Gastroesophageal sphincter (tissue), 3 donors: ENCODE results near the gene TUBA3C.

Source experiments
- EP300 ChIP-seq: sonication (generic); formaldehyde crosslinking; IDR thresholded peaks from one replicate; pipeline ENCODE4 v1.6.1; 2017; ENCODE audit warnings: antibody characterized with exemption, mild to moderate bottlenecking
- TF ChIP-seq, protein P1 (sequence below), 4 experiments: fragments of 200-600 bp in 2 of 4; fragments of 450-650 bp in 2 of 4; sonication (generic) in 1 of 4; IDR thresholded peaks; one replicate each; pipeline ENCODE4 v1.5.1; 2017 to 2019; ENCODE audit warnings: antibody characterized with exemption in 4 of 4, mild to moderate bottlenecking in 2 of 4, moderate library complexity in 2 of 4

DNA sequence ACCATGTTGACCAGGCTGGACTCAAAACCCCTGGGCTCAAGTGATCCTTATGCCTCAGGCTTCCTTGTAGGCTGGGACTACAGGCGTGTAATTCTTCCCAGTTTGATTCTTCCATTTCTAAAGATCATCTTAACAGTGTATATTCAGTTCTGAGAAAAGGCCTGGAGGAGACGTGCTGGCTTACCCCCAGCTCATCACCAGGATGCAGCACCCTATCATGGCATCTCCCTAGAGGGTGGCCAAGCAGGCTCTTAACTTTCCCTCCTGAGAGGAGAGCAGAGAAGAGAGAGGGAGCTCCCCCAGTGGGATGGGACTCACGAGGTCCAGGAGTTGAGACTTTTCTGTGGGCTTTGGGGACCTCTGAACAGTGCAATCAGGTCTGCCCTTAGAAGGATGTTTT lies 2.1 kb upstream of the TUBA3C start:
- TF ChIP-seq, protein P1, sequence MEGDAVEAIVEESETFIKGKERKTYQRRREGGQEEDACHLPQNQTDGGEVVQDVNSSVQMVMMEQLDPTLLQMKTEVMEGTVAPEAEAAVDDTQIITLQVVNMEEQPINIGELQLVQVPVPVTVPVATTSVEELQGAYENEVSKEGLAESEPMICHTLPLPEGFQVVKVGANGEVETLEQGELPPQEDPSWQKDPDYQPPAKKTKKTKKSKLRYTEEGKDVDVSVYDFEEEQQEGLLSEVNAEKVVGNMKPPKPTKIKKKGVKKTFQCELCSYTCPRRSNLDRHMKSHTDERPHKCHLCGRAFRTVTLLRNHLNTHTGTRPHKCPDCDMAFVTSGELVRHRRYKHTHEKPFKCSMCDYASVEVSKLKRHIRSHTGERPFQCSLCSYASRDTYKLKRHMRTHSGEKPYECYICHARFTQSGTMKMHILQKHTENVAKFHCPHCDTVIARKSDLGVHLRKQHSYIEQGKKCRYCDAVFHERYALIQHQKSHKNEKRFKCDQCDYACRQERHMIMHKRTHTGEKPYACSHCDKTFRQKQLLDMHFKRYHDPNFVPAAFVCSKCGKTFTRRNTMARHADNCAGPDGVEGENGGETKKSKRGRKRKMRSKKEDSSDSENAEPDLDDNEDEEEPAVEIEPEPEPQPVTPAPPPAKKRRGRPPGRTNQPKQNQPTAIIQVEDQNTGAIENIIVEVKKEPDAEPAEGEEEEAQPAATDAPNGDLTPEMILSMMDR (IDR thresholded peaks at IDR 0.05): no peak
- no peak for TF ChIP-seq EP300
